GM18519 (cell line): ENCODE measurements around the gene SYCE3.

Experiments used
- ATAC-seq: cut with Tn5 transposase; IDR thresholded peaks from one replicate; pipeline ENCODE4 v1.9.1; 2021; ENCODE audit warnings: mild to moderate bottlenecking, moderate library complexity; ENCODE audit not compliant: unreplicated experiment, low FRiP score

The SYCE3 gene

DNA sequence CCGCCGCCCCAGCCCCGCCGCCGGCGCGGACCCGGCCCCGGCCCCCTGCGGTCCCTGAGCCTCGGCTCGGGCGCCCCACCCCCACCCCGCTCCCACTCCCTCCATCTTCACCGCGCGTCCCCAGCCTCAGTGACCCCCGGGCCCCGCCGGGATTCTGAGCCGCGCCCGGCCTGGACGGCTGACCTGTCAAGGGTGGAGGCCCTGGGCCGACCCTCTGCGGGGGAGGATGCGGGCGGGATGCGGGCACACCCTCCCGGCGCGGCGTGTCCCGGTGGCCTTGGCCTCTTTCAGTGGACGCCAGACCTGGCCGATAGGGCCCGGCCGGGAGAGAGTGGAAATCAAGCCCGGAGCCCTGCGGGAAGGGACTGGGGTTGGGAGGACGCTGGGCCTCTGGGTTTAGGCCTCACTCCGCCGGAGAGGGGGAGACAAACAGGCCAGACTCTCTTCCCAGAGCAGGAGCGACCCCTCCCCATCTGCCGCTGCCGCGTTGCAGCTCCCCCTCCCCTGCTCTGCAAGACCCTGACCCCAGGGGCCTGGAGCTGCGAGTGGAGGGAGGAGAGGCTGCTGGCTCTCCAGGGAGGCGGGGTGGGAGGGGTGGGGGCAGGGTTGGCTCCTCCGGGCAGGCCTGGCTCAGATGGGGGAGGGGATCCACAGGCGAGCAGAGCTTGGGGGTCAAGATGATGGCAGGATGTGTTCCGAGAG lies 38.4 kb upstream of the SYCE3 start:
- ATAC-seq, result no peak

DNA sequence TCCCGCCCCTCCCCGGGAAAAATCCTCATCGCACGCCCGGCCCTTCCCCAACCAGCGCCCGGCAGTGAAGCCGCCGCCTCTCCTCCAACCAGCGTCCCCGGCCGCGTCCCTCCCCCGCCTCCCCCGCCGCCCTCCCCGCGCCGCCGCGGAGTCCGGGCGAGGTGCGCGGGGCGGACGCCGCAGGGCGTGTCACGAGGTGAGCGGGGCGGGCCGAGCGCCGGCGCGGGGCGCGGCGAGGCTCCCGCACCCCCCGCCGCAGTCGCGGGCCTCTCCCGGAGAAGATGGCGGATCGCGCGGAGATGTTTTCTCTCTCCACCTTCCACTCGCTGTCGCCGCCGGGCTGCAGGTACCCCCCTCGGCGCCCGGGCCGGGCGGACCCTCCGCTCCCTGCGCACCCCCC lies 37.8 kb upstream of the SYCE3 start, which contains the start of gene MAPK8IP2:
Gene MAPK8IP2 (plus strand): TSS at position 256 of the 400 bp plus-strand sequence. CDS start 26 bp downstream, at position 282.
- ATAC-seq, result no peak

GRCh38 chr22:50599816-50600455 lies 37.2 kb upstream of the SYCE3 start:
- ATAC-seq, result no peak

DNA sequence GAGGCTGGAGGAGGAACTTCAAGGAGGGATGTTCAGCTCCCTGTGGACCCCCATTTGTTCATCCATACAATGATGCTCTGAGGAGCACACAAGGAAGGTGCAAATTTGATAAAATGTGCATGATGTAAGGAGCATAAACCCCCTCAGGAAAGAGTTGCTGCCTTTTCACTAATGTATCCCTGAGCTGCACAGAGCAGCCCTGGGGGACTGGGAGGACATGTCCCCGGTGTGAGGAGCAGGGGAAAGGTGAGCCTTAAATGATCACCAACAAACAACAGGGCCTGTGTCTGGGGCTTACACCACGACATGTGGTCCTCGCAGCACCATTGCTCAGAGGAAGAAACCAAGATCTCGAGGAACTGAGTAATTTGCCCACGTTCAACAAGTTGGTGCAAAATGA lies 34.4 kb upstream of the SYCE3 start:
- no peak for ATAC-seq

DNA sequence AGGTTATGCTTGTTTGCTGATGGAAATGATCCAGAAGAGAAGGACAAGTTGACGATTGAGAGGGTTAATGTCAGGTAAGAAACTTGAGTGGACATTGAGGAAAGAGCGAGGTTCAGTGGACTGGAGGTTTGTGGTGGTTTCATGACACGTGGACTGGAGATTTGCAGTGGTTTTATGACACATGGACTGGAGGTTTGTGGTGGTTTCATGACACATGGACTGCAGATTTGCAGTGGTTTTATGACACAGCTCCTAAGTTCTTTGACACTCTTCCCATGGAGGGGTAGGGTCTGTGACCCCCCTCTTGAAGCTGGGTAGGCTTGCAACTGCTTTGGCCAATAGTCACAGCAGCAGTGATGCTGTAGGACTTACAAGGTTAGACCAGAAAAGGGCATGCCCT lies 32.5 kb upstream of the SYCE3 start:
- no peak for ATAC-seq

GRCh38 chr22:50587407-50587806 lies 24.7 kb upstream of the SYCE3 start:
- no peak for ATAC-seq

DNA sequence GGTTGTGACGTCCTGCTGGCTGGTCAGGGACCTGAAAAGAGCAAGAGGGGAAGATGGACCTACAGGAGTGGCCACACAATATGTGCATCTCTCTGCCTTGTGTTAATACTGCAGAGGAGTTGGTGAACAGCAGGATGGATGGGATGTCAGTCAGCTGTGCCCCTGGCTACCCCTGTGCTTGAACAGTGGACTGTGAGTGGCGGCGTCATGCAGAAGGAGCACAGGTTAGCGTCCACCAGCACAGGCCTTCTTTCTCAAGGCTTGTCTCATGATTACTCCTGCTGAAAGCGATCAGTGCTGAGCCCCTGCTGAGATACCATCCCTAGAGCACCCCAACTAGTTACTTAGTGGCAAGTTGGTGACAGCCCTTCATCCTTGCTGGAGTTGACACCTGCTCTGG lies 23.7 kb upstream of the SYCE3 start:
- ATAC-seq, result no peak

GRCh38 chr22:50585781-50586180 lies 23.1 kb upstream of the SYCE3 start:
- no peak for ATAC-seq

DNA sequence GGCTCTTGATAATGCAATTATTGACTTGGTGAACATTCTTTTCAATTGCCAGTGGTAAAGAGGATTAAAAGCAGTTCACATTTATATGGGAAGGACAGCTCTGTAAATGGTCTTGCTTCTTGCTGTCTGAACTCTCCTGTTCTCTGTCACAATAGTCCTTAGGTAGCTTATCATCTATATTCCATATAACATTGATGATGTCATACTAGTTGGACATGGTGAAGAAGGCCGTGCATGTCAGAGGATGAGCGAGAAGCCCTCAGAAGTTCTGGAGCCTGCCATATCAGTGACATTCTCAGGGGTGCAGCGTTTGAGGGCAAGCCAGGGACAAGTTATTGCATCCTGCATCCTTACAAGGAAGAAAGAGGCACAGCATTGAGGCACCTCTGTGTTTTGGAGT lies 22.5 kb upstream of the SYCE3 start:
- no peak for ATAC-seq

GRCh38 chr22:50584106-50585096 lies 21.7 kb upstream of the SYCE3 start:
- ATAC-seq, result no peak

DNA sequence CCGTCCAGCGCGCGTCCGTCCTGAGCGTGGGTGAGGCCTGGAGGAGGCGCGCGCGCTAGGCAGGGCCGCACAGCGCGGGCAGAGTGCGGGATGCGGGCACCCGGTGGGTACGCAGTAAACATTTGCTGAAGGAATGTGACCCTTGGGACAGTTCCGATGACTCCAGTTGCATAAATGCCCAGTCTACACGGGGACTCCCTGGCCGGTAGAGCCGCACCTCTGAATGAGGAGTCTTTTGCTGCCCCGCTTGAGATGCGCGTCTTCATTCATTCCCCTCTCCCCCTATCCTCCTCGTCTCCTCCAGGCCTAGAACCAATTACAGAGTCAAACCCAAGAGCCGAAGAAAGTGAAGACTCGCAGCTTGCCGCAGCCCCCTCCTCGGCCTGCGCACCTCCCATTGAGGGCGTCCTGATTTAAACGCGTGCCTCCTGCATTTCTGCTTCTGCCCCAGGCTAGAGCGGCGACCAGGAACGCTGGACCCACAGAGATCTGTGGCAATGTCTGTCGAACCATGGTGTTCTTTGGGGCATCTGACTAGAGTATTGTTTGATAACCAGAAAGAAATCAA lies 20.7 kb upstream of the SYCE3 start:
- ATAC-seq, result peak; percentile 20

DNA sequence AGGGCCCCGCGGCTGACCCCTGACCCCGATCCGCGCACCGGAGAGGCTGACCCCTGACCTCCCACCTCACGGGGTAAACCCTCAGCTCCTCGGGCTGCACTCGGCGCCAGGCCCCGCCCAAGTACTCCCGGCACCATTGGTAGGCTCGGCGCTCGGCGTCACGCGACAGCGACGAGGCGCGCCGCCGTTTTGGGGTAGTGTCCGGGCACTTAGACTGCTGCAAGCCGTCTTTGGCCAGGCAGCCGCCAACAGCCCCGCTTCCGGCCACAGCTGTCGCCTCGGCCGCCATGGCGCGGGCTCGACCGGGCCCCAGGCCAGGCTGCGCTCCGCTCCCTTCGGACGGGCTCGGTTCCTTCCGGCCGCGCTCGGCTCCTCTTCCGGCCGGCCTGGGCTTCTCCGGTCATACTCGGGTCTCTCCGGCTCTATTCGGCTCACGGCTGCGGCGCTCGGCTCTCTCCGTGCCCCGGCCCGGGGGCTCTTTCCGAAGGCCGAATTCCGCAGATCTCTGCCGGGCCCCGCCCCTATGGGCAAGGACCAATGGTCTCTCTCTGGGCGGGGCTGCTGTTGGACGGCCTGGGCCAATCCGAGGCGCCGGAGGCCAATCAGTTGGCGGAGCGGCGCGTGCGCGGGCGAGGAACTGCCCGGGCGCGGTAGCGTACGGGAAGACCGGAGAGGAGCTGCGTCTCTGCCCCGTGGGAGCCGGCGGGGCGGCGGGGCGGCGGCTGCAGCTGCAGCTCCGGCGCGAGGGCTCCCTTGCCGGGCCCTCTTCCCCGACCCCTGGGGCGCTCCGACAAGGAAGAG lies 20.0 kb upstream of the SYCE3 start, which contains the start of gene CHKB:
Gene CHKB (minus strand): TSS at position 357 of the 801 bp plus-strand sequence. CDS start 68 bp downstream, at position 289.
- peak; percentile 81 for ATAC-seq

- ATAC-seq, result no peak
Measured at GRCh38 chr22:50581950-50582492, 19.3 kb upstream of the SYCE3 start.

GRCh38 chr22:50581031-50581949 lies 18.6 kb upstream of the SYCE3 start:
- ATAC-seq, result no peak

DNA sequence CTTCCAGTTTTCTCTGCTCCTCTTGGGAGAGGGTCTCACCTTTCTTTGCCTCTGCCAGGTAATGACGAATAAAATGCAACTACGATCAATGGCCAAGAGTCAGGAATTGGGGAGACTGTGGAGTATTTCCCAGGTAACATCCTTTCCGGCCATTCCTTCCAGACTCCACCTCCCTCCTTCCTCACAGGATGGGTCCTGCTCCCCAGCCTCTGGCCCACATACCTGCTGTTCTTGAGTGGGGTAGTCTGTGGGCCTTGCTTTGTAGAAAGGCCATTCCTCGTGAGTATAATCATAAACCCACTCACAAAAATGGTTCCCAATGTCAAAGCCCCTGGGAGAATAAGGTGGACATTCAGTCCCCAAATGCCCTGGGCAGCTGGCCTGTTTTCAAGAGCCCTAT lies 17.0 kb upstream of the SYCE3 start:
- no peak for ATAC-seq

- no peak for ATAC-seq
Measured at GRCh38 chr22:50578776-50579310, 16.1 kb upstream of the SYCE3 start.

DNA sequence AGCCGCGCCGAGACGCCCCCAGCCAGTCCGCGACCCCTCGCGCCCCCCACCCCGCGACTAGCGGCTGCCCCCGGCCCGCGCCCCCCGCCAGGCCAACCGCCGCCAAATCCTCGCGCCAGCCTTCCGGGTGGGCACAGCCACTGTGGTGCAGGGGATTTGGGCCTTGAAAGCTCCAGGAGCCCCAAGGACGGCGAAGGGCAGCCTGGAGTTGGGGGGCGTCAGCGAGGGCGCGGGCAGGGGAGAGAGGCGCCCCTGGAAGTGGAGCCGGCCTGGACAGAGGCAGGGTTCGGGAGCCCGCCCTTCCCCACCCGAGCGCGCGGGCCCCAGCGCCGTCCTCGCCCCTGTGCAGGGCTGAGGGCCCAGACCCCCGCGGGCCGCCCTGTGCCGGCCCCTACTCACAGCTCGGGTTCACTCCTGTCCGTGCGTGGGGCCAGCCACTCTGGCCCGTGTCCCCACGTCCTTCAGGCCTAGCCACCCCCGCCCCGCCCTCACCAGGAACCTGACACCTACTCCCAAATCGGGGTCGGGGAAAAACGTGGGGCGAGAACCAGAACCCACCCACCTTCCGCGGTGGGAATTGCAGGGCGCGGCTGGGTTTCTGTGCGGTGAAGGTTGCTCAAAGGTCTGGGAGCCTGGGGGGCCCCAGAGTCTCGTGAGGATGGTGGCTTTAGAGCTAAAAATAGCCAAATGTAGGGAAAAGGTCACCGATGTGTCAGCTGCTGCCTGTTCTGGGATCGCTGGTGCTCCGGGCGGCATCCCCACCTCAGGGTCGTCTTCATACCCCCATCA lies 15.5 kb upstream of the SYCE3 start, which contains the start of gene CPT1B:
Gene CPT1B (minus strand): TSS at position 441 of the 789 bp plus-strand sequence. CDS start 512 bp downstream, outside the sequence.
- no peak for ATAC-seq
